ENCODE data around the gene DAND5. TPM values are rescaled to one million over a fixed set of nuclear protein-coding genes. Genes with fewer than 3 reads are reported as not detected.

The DAND5 gene
- 1.0 and 1.6 TPM in 2 replicates for polyA plus RNA-seq (2012; rRNA removed)
- 0.95 and 1.0 TPM in 2 replicates for polyA plus RNA-seq (2012; cell fraction: cytosol; rRNA removed)
- 1.4 and 3.0 TPM in 2 replicates for polyA plus RNA-seq (2012; cell fraction: nucleus; rRNA removed)

GRCh38 chr19:12969292-12969988, at the start of gene DAND5:
Gene DAND5 (plus strand): TSS chr19:12969576. CDS start chr19:12969661, 85 bp downstream.
- Histone ChIP-seq H3K27ac (ENCODE audit: low read depth in 2 of 2, low read length in 1 of 2) (peak within 1 kb of the TSS; percentile 54 to 93; a peak in 3 of 4 replicates), H3F3A (replicated peaks; ENCODE audit: insufficient read depth) (peaks cover 17% of the 10 kb centered on the region), H3K4me1 (ENCODE audit: control insufficient read depth in 1 of 2, insufficient read depth in 2 of 2, low read depth in 1 of 2, low read length in 1 of 2) (peaks cover 6 to 23% of the 10 kb centered on the region in 2 experiments; a peak in 3 of 4 replicates), H4K20me1 (ENCODE audit: insufficient read depth) (no peaks in the 10 kb centered on the region), H3K4me2 (peak within 1 kb of the TSS; percentile 62; the same call in 1 of the 2 replicates), H2AFZ (ENCODE audit: low read depth) (peak within 1 kb of the TSS; percentile 47), H3K79me2 (ENCODE audit: insufficient read depth) (no peaks in the 10 kb centered on the region), H3K9ac (no peak within 1 kb of the TSS), H3K36me3 (replicated peaks in 1 of 2; ENCODE audit: control insufficient read depth in 1 of 2, insufficient read depth in 2 of 2, low read length in 1 of 2) (no peaks in the 10 kb centered on the region), H3K4me3 (ENCODE audit: low read depth in 2 of 2, low read length in 1 of 2) (peak within 1 kb of the TSS in 1 of 2 experiments; percentile 5; a peak in 1 of 4 replicates), H3K9me3 (no peaks in the 10 kb centered on the region), H3K9me2 (no peaks in the 10 kb centered on the region), H3K27me3 (ENCODE audit: insufficient read depth) (no peaks in the 10 kb centered on the region)
- ChIA-PET POLR2A (interaction anchor here (0.8 to 1.4 kb wide), 7 partner anchors 8 to 183 kb away, joined by 3 to 7 read pairs (median 4); no protein-coding TSS in a partner anchor), CTCF (interaction anchor here (0.7 to 24.6 kb wide), 9 partner anchors 7 to 183 kb away, joined by 3 to 603 read pairs (median 4); no protein-coding TSS in a partner anchor)
- WGBS (ENCODE audit: low lambda C conversion rate) = 37% methylated on average over 10 of the region's 14 CpGs
- peak; percentile 84 for DNase-seq
- TF ChIP-seq RAD21 (IDR thresholded peaks at IDR 0.05; ENCODE audit: low read length) = no peak; the same call in none of the 2 replicates
- no peak for TF ChIP-seq ELF1 (IDR thresholded peaks at IDR 0.05)
- no peak for TF ChIP-seq TAF1 (IDR thresholded peaks at IDR 0.05; ENCODE audit: borderline replicate concordance, low read depth, low read length)
- TF ChIP-seq YY1 (IDR thresholded peaks at IDR 0.05; ENCODE audit: low read depth) = no peak
- TF ChIP-seq MAX (IDR thresholded peaks at IDR 0.05; ENCODE audit: low read depth) = no peak
- no peak for TF ChIP-seq MEF2A (IDR thresholded peaks at IDR 0.05; ENCODE audit: borderline replicate concordance, low read depth)
- peak; percentile 34; the same call in 1 of the 2 replicates for TF ChIP-seq TCF12 (IDR thresholded peaks at IDR 0.05)
- TF ChIP-seq RCOR1 (IDR thresholded peaks at IDR 0.05; ENCODE audit: low read length) = no peak; the same call in 1 of the 2 replicates
- no peak for TF ChIP-seq GATA2 (CRISPR knock-in tag; IDR thresholded peaks at IDR 0.05)
- TF ChIP-seq PBX3 (IDR thresholded peaks at IDR 0.05) = no peak
- peak; percentile 60; the same call in 1 of the 2 replicates for TF ChIP-seq NFIC (IDR thresholded peaks at IDR 0.05; ENCODE audit: borderline replicate concordance)
- TF ChIP-seq ZBTB33 (IDR thresholded peaks at IDR 0.05; ENCODE audit: borderline replicate concordance, low read depth) = no peak
- no peak; the same call in 1 of the 2 replicates for TF ChIP-seq POLR2AphosphoS5 (IDR thresholded peaks at IDR 0.05; ENCODE audit: low read depth, low read length)
- TF ChIP-seq RFX5 (IDR thresholded peaks at IDR 0.05; ENCODE audit: low read length) = no peak
- no peak for TF ChIP-seq NRF1 (IDR thresholded peaks at IDR 0.05; ENCODE audit: low read depth, low read length)
- no peak for TF ChIP-seq FOXM1 (IDR thresholded peaks at IDR 0.05; ENCODE audit: low read depth)
- no peak for TF ChIP-seq CTCF (IDR thresholded peaks at IDR 0.05)
- peak; percentile 87 for TF ChIP-seq CHD2 (IDR thresholded peaks at IDR 0.05; ENCODE audit: low read length, partially characterized antibody)
- TF ChIP-seq SIN3A (IDR thresholded peaks at IDR 0.05; ENCODE audit: borderline replicate concordance, low read depth, low read length) = no peak
- TF ChIP-seq MXI1 (IDR thresholded peaks at IDR 0.05; ENCODE audit: low read depth, low read length) = peak; percentile 46; the same call in 1 of the 2 replicates
- no peak for TF ChIP-seq FOSL2 (IDR thresholded peaks at IDR 0.05; ENCODE audit: borderline replicate concordance, low read depth)
- TF ChIP-seq GABPA (IDR thresholded peaks at IDR 0.05; ENCODE audit: low read depth) = no peak
- no peak for TF ChIP-seq SMC3 (IDR thresholded peaks at IDR 0.05; ENCODE audit: low read depth, low read length)
- no peak for TF ChIP-seq USF1 (IDR thresholded peaks at IDR 0.05; ENCODE audit: borderline replicate concordance, low read depth)
- TF ChIP-seq JUND (IDR thresholded peaks at IDR 0.05) = no peak
- TF ChIP-seq EZH2phosphoT487 (IDR thresholded peaks at IDR 0.05; ENCODE audit: borderline replicate concordance, low read depth) = no peak
- TF ChIP-seq IRF3 (IDR thresholded peaks at IDR 0.05; ENCODE audit: low read depth, low read length) = no peak

All from SK-N-SH (cell line).